Stimulated activated CD8-positive, alpha-beta memory T cell treated with anti-CD3 and anti-CD28 coated beads, Interleukin-4, amount 100 ng/mL, for 48 hours (primary cell): Measurements from ENCODE around the gene ADH1B.
"Not testable (repeated sequence)": the region's sequence is repeated elsewhere in the genome, so short reads cannot be mapped to it uniquely, and the experiment has no call there.

ENCODE experiments used
- DNase-seq: peaks from one replicate; pipeline ENCODE4 v3.0.0-alpha.2; 2020

The ADH1B gene

GRCh38 chr4:99321241-99322191, at the start of gene ADH1B:
Gene ADH1B, minus strand, starts transcription at chr4:99321401. Its CDS starts 70 bp downstream, at chr4:99321331.
- no peak for DNase-seq

DNA sequence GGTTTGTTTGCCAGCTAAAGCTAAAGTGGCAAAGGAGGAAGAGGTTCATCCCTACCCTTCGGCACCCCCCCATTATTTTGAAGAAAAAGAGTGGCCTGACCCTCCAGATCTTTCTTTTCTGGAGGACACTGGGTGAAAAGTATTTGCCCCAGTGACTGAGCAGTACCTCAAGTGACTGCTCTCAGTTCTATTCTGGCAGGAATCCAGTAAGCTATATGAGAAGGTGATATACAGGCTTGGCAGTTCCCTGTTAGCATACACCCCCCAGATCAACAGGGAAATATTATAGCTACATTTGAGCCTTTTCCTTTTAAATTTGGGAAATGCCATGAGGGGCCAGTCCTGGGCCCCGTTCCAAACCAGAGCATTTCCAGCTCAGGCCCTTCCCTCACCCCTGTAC, 46.6 kb upstream of the ADH1B start:
- not testable (repeated sequence) for DNase-seq

DNA sequence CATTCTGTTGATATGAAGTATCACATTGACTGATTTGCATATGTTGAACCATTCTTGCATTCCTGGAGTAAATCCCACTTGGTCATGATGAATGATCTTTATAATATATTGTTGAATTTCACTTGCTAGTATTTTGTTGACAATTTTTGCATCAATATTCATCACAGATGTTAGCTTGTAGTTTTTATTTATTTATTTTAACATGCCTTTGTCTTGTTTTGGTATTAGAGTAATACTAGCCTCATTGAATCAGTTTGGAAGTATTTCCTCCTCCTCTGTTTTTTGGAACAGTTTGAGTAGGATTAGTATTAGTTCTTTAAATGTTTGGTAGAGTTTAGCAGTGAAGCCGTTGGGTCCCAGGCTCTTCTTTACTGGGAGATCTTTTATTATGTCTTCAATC, 45.3 kb upstream of the ADH1B start:
- DNase-seq: no peak

- no peak for DNase-seq
Observed at GRCh38 chr4:99362768-99363167, 41.6 kb upstream of the ADH1B start.

- DNase-seq: no peak
Observed at GRCh38 chr4:99361899-99362275, 40.7 kb upstream of the ADH1B start.

GRCh38 chr4:99361268-99361898, 40.2 kb upstream of the ADH1B start:
- no peak for DNase-seq

GRCh38 chr4:99359480-99360204, 38.4 kb upstream of the ADH1B start:
- no peak for DNase-seq

- no peak for DNase-seq
Observed at GRCh38 chr4:99357948-99358347, 36.7 kb upstream of the ADH1B start.

DNA sequence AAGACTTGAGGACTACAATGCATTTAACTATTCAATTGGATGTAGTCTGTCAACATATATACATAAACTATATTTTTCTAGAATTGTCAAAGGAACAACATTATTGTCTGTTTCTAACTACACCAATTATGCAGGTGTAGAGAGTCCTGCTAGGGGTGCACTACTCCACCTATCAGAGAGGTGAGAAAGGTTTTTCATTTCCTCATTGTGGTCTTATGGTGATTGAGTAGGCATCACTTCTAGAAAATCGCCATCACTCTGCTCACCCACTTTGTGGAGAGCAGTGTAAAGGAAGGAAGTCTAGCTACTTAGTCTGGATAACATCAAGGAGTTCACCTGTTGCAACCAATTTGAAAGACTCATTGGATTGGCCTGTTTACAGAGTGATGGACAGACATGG, 35.8 kb upstream of the ADH1B start:
- DNase-seq: no peak

- DNase-seq: not testable (repeated sequence)
Observed at GRCh38 chr4:99356149-99356548, 34.9 kb upstream of the ADH1B start.

DNA sequence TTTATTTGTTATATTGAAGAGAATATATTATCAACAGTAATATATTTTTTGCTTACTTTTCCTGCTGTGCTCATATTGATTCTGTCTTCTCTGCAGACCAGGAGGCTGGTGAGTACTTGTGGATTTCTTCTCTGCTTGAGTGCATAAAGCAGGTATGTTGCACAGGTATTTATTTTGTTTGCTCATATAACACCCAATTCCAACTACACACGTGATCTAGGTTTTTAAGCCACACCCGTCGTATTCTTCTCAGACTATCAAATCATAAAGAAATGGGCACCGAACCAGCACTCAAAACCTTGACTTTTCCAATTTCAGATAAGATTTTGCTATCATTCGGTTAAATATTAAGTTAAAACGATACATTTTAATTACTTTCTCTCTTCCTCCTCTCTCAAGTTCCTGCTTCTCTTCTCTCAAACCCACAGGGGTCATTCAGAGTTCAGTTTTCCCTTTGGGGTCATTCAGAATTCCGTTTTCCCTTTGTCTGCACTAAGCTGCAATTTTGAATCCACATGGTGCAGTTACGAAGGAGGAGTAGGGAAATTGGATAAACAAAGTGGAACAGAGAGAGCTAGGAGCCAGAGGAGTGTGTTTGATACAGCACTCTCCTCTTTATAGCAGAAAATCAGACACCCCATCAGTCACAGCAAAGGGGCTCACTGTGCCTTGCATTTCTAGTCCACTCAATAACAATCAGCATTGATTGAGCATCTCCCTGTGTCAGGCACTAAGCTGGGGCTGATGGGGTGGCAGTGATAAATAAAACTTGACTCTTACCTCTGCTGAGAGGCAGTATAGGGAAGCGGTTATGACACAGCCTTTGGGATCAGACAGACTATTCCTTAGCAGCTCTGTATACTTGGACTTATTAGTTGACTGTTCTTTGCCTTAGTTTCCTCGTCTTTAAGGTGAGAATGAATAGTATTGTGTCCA, 31.7 kb upstream of the ADH1B start, which contains the start of gene ADH1C:
TSS of gene ADH1C (minus strand) at position 145 of the 936 bp plus-strand sequence. CDS start at position 74, 71 bp downstream.
- no peak for DNase-seq

DNA sequence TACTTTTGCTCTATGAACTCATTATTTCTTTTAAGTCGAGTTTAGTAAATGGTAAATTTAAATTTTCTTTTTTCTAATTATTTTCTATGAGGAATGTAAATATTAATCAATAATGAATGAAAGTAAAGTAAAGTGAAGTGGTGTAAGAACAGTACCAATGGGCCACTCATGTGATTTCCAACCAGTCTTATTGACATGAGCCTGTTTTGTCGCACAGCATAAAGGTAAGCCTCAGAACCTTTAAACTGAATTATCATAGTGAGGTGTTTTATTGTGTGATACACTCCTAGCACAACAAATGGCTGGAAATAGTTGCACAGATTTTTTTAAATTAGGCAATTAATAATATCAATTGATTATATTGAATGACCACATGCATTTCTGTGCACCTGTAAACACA, 30.3 kb upstream of the ADH1B start:
- DNase-seq: no peak

GRCh38 chr4:99349338-99349737, 28.1 kb upstream of the ADH1B start:
- DNase-seq: no peak

DNA sequence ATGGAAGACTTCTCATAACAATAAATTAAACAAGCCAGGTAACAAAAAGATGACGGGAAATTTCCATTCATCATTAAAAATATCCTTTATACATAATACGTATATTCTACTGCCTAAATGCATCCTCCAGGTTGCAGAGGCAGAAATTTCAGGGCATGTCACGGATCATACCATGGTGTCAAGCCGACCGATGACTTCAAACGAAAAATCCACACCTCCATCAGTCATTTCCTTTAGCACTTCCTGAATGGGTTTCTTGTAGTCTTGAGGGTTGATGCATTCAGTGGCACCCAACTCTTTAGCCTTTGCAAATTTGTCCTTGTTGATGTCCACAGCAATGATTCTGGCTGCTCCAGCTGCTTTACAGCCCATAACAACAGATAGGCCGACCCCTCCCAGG, 21.4 kb upstream of the ADH1B start:
- DNase-seq: not testable (repeated sequence)

- DNase-seq: no peak
Observed at GRCh38 chr4:99341426-99341825, 20.2 kb upstream of the ADH1B start.

DNA sequence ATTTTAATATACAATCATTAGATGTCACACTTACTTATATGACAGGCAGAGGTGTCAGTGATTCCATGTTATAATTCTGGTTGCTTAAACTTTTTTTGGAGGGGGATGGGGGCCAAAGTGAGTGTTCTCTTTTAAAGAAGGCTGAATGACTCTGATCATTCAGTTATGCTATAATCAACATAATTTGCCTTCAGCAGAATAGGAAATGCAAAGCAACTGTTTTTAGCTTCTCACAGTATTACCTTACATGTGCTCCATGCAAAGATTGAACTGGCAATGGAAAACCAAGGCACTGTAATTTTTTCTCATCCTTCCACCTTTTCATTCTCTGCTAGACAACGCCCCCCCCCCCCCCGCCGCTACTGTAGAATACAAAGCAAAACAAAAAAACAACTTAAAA, 18.0 kb upstream of the ADH1B start:
- no peak for DNase-seq

GRCh38 chr4:99336553-99336952, 15.4 kb upstream of the ADH1B start:
- DNase-seq: no peak

DNA sequence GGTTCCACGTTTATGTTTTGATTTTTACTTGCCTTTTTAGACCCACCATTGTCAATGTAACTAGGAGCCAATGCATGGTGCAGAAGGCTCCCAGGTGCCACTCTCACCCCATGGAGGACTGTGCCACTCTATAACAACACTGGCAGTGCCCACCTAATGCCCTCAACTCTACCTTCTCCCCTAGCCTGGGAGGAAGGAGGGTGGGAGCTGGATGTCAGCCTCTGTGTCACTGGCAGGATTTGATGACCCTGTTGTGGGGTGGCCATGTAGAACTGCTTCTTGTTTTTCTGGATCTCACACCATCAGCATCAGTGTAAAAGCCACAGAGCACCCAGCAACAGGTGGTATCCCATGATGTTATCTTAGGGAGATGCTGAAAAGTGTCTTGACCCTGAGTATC, 13.7 kb upstream of the ADH1B start:
- DNase-seq: no peak

DNA sequence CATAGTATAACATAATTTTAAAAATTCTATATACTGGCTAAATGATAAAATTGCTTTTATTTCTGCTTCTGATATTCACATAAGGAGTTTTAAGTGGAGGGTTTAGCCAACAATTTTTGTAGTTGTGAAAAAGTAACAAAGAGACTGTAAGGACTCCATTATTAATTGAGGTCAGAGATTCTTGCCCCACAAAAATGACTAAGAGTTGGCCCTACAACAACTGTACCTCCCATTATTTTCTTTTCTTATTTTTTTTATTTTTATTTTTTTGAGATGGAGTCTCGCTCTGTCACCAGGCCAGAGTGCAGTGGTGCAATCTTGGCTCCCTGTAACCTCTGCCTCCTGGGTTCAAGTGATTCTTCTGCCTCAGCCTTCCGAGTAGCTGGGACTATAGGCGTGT, 9.4 kb upstream of the ADH1B start:
- no peak for DNase-seq

GRCh38 chr4:99329876-99330275, 8.7 kb upstream of the ADH1B start:
- DNase-seq: no peak

DNA sequence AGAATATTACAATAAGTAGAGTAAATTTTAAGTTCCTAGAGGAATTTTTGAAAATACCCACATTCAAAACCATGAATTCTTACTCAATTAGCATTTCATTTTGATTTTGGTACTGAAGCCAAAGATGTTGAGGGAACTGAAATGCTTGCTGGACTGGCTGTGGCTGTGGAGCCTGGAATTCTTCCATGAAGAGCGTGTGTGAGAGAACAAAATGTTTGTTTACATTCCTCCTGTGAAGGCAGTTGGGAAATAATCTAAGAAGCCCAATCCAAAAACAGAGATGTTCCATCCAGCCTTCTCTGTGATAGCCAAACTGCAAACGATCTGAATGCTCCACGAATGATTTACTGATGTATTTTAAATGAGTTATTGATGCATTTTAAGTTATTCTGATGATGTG, 3.8 kb upstream of the ADH1B start:
- no peak for DNase-seq

DNA sequence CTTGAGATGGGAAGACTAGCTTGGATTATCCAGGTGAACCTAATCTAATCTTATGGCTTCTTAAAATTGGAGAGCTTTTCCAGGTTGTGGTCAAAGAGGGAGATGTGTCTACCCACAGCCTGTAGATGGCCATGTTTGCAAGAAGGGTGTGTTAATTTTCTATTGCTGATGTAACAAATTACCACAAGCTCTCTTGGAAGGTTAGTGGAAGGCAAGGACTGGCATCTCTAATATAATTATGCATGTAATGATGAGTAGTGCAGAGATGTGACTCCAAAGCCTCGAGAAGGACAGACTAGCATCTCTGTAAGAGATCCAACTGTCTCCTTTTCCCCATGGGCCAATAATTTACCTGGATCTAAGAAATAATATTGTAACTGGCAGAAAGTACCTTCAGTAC, 3.2 kb upstream of the ADH1B start:
- DNase-seq: no peak
